ENCODE measurements around the gene NSMF. TPM values are rescaled to one million over a fixed set of nuclear protein-coding genes. Genes with fewer than 3 reads are reported as not detected.
"Not testable (repeated sequence)": the region's sequence is repeated elsewhere in the genome, so short reads cannot be mapped to it uniquely, and the experiment has no call there.

Gene NSMF
- total RNA-seq, 1 donor from 2014 or later: 67.8 TPM

DNA sequence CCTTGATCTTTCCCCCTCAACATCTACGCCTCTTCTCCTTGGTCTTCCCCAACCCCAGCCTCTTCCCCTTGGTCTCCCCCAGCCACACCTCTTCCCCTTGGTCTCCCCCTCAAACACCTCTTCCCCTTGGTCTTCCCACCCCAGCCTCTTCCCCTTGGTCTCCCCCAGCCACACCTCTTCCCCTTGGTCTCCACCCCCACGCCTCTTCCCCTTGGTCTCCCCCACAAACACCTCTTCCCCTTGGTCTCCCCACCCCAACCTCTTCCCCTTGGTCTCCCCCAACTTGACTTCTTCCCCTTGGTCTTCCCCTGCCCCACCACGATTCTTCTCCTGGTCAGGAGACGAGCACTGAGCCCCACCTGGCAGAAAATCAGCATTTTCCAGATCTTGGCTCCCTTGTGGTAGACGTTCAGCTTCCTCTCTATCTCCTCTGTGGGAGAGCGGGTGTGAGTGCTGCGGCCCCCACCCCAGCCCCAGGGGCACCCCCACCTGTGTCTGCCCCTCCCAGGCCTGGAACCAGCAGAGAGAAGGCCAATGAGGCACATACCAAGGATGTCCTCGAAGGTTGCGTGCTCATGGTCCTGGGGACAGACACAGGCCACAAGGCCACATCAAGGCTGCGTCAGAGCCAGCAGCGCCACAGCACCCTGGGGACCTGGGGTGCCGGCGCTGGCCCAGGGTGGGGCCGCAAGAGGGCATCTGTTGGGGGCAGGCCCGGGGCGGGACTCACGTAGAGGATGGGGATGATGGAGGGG is 7.0 kb downstream of the NSMF start:
- no peaks in the 10 kb centered on the region for H3K27me3 Mint-ChIP-seq

DNA sequence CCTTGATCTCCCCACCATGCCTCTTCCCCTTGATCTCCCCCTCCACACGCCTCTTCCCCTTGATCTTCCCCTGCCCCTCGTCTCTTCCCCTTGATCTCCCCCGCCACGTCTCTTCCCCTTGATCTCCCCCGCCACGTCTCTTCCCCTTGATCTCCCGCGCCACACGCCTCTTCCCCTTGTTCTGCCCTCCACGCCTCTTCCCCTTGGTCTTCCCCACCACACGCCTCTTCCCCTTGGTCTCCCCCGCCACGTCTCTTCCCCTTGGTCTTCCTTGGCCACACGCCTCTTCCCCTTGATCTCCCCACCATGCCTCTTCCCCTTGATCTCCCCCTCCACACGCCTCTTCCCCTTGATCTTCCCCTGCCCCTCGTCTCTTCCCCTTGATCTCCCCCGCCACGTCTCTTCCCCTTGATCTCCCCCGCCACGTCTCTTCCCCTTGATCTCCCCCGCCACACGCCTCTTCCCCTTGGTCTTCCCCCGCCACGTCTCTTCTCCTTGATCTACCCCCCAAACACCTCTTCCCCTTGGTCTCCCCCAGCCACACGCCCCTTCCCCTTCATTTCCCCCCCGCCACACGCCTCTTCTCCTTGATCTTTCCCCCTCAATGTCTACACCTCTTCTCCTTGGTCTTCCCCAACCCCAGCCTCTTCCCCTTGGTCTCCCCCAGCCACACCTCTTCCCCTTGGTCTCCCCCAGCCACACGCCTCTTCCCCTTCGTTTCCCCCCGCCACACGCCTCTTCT is 7.7 kb downstream of the NSMF start:
- H3K4me3 Mint-ChIP-seq; H3K27ac Mint-ChIP-seq; H3K36me3 Mint-ChIP-seq; H3K27me3 Mint-ChIP-seq; DNase-seq (ENCODE audit: extremely low spot score, unreplicated experiment); H3K9me3 Mint-ChIP-seq; H3K4me1 Mint-ChIP-seq (ENCODE audit: unreplicated experiment): not testable (repeated sequence)

More for the DNA sequence above, 7.0 kb downstream of the NSMF start:
- TF ChIP-seq, protein P1, sequence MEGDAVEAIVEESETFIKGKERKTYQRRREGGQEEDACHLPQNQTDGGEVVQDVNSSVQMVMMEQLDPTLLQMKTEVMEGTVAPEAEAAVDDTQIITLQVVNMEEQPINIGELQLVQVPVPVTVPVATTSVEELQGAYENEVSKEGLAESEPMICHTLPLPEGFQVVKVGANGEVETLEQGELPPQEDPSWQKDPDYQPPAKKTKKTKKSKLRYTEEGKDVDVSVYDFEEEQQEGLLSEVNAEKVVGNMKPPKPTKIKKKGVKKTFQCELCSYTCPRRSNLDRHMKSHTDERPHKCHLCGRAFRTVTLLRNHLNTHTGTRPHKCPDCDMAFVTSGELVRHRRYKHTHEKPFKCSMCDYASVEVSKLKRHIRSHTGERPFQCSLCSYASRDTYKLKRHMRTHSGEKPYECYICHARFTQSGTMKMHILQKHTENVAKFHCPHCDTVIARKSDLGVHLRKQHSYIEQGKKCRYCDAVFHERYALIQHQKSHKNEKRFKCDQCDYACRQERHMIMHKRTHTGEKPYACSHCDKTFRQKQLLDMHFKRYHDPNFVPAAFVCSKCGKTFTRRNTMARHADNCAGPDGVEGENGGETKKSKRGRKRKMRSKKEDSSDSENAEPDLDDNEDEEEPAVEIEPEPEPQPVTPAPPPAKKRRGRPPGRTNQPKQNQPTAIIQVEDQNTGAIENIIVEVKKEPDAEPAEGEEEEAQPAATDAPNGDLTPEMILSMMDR (conservative IDR thresholded peaks at IDR 0.05): no peak
- no peak for DNase-seq (ENCODE audit: extremely low spot score, unreplicated experiment)
- H3K4me1 Mint-ChIP-seq (ENCODE audit: unreplicated experiment): peaks cover 2% of the 10 kb centered on the region
- H3K4me3 Mint-ChIP-seq: no peak overlapping the region
- no peaks in the 10 kb centered on the region for H3K9me3 Mint-ChIP-seq
- H3K36me3 Mint-ChIP-seq: no peaks in the 10 kb centered on the region
- H3K27ac Mint-ChIP-seq: no peak overlapping the region

DNA sequence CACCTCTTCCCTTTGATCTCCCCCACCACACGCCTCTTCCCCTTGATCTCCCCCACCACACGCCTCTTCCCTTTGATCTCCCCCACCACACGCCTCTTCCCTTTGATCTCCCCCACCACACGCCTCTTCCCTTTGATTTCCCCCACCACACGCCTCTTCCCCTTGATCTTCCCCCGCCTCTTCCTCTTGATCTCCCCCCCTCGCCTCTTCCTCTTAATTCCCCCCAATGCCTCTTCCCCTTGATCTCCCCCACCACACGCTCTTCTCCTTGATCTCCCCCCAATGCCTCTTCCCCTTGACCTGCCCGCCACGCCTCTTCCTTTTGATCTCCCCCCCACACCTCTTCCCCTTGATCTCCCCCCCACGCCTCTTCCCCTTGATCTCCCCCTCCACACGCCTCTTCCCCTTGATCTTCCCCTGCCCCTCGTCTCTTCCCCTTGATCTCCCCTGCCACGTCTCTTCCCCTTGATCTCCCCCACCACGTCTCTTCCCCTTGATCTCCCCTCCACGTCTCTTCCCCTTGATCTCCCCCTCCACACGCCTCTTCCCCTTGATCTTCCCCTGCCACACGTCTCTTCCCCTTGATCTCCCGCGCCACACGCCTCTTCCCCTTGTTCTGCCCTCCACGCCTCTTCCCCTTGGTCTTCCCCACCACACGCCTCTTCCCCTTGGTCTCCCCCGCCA is 8.5 kb downstream of the NSMF start:
- H3K27ac Mint-ChIP-seq; H3K27me3 Mint-ChIP-seq; H3K36me3 Mint-ChIP-seq; H3K4me1 Mint-ChIP-seq (ENCODE audit: unreplicated experiment); H3K9me3 Mint-ChIP-seq; H3K4me3 Mint-ChIP-seq; DNase-seq (ENCODE audit: extremely low spot score, unreplicated experiment): not testable (repeated sequence)

DNA sequence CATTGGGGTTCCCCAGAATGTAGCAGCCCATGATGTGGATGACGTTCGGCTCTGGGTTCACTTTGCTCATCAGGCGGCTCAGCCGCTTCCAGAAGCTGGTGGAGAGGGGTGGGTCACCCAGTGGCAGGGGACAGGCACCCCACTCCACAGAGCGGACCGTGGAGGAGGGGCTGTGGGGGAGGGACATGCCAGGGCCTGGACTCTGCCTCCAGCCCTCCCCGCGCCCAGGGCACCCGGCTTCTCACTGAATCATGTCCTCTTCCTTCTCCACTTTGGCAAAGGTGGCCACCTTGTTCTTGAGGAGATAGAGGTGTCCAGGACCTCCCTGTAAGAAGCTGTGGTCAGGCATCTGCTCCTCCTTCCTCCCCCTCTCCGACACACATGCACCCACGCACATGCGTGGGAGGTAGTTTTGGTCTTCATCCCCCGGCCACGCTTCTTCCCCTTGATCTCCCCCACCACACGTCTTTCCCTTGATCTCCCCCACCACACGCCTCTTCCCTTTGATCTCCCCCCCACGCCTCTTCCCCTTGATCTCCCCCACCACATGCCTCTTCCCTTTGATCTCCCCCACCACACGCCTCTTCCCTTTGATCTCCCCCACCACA is 9.1 kb downstream of the NSMF start:
- no peak overlapping the region for H3K4me3 Mint-ChIP-seq
- TF ChIP-seq, protein P1 (conservative IDR thresholded peaks at IDR 0.05): no peak
- H3K9me3 Mint-ChIP-seq: no peaks in the 10 kb centered on the region
- no peaks in the 10 kb centered on the region for H3K27me3 Mint-ChIP-seq
- H3K36me3 Mint-ChIP-seq: no peaks in the 10 kb centered on the region
- H3K4me1 Mint-ChIP-seq (ENCODE audit: unreplicated experiment): peaks cover 10% of the 10 kb centered on the region
- DNase-seq (ENCODE audit: extremely low spot score, unreplicated experiment): no peak
- no peak overlapping the region for H3K27ac Mint-ChIP-seq

DNA sequence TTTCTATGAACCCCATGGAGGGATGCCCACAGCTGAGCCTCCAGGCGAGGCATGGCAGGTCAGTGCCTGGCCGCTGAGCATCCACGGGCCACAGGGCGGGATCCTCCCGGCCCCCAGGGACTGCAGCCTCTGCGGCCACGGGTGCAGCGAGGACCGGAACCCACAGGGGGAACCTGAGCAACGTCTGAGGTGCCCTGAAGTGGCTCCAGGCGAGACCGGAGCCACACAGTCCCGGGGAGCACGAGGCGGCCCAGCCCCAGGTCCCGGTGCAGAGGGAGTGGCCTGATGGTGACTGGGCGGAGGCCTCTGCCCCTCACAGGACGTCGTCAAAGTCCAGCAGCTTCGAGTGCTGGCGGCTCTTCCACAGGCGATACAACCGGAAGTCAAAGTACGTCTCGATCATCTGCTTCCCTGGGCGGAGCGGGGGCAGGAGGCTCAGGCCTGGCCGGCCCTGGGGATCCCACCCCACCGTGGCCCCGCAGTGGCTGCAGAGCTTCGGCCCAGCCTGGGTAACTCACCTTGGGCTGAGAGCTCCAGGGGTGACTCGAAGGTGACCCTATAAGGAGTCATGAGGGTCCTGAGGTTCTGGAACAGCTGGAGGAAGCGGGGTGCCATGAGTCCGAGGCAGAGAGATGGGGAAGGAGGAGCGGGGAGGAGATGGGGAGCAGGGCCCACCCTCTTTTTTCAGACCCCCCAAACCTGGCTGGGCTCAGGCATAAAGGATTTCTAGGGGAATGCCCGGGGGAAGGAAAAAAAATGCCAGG is 9.9 kb downstream of the NSMF start:
- no peaks in the 10 kb centered on the region for H3K27me3 Mint-ChIP-seq
- DNase-seq (ENCODE audit: extremely low spot score, unreplicated experiment): no peak
- H3K4me3 Mint-ChIP-seq: no peak overlapping the region
- H3K9me3 Mint-ChIP-seq: no peaks in the 10 kb centered on the region
- no peaks in the 10 kb centered on the region for H3K36me3 Mint-ChIP-seq
- no peak overlapping the region for H3K27ac Mint-ChIP-seq
- TF ChIP-seq, protein P1 (conservative IDR thresholded peaks at IDR 0.05): no peak
- H3K4me1 Mint-ChIP-seq (ENCODE audit: unreplicated experiment): peaks cover 10% of the 10 kb centered on the region

DNA sequence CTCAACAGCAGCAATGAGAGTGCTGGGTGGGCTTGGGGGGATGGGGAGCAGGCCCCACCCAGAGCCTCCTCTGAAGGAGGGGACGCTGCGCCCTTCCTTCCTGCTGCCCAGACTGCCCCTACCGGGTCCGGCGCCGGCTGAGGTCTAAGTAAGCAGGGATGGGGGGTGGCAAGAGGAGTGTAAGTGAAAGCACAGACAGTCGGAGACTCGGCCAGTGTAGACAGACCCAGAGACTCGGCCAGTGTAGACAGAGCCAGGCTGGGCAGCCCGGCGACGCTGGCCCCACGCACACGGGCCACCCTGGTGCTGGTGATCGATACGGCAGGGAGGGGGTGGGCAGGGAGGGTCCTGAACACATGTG is 10.6 kb downstream of the NSMF start:
- H3K4me3 Mint-ChIP-seq: no peak overlapping the region
- H3K27ac Mint-ChIP-seq: no peak overlapping the region
- no peaks in the 10 kb centered on the region for H3K9me3 Mint-ChIP-seq
- no peaks in the 10 kb centered on the region for H3K36me3 Mint-ChIP-seq
- no peaks in the 10 kb centered on the region for H3K27me3 Mint-ChIP-seq
- TF ChIP-seq, protein P1 (conservative IDR thresholded peaks at IDR 0.05): no peak
- H3K4me1 Mint-ChIP-seq (ENCODE audit: unreplicated experiment): peaks cover 10% of the 10 kb centered on the region
- no peak for DNase-seq (ENCODE audit: extremely low spot score, unreplicated experiment)
